Activated CD8-positive, alpha-beta memory T cell treated with anti-CD3 and anti-CD28 coated beads, Interleukin-2, amount 50 U/mL, for 24 hours (primary cell): Measurements from ENCODE around the gene SGIP1.

Experiments
- DNase-seq: peaks from one replicate; pipeline ENCODE4 v3.0.0-alpha.2; 2020; ENCODE audit errors: extremely low read depth

The SGIP1 gene

GRCh38 chr1:66533804-66534740 is at the start of gene SGIP1:
Gene SGIP1 (plus strand): TSS chr1:66534153. CDS start chr1:66534359, 206 bp downstream.
- DNase-seq = no peak

GRCh38 chr1:66489151-66489550 is 44.8 kb upstream of the SGIP1 start:
- no peak for DNase-seq

GRCh38 chr1:66489972-66490601 is 43.9 kb upstream of the SGIP1 start:
- no peak for DNase-seq

GRCh38 chr1:66490816-66491215 is 43.1 kb upstream of the SGIP1 start:
- DNase-seq = no peak

GRCh38 chr1:66492424-66492823 is 41.5 kb upstream of the SGIP1 start:
- DNase-seq = no peak

- no peak for DNase-seq
Measured at GRCh38 chr1:66493731-66494130, 40.2 kb upstream of the SGIP1 start.

GRCh38 chr1:66494482-66494881 is 39.5 kb upstream of the SGIP1 start:
- no peak for DNase-seq

- DNase-seq = no peak
Measured at GRCh38 chr1:66495495-66495894, 38.5 kb upstream of the SGIP1 start.

- no peak for DNase-seq
Measured at GRCh38 chr1:66497910-66498309, 36.0 kb upstream of the SGIP1 start.

- DNase-seq = no peak
Measured at GRCh38 chr1:66500301-66500700, 33.7 kb upstream of the SGIP1 start.

- no peak for DNase-seq
Measured at GRCh38 chr1:66502086-66502485, 31.9 kb upstream of the SGIP1 start.

- DNase-seq = no peak
Measured at GRCh38 chr1:66503841-66504470, 30.0 kb upstream of the SGIP1 start.

- DNase-seq = no peak
Measured at GRCh38 chr1:66505671-66506392, 28.1 kb upstream of the SGIP1 start.

GRCh38 chr1:66506393-66506687 is 27.6 kb upstream of the SGIP1 start:
- DNase-seq = no peak

- no peak for DNase-seq
Measured at GRCh38 chr1:66506991-66507390, 27.0 kb upstream of the SGIP1 start.

GRCh38 chr1:66510407-66510806 is 23.5 kb upstream of the SGIP1 start:
- DNase-seq = no peak

- no peak for DNase-seq
Measured at GRCh38 chr1:66511118-66511517, 22.8 kb upstream of the SGIP1 start.

- DNase-seq = no peak
Measured at GRCh38 chr1:66517959-66518358, 16.0 kb upstream of the SGIP1 start.

- DNase-seq = no peak
Measured at GRCh38 chr1:66518654-66519053, 15.3 kb upstream of the SGIP1 start.

- no peak for DNase-seq
Measured at GRCh38 chr1:66519992-66520391, 14.0 kb upstream of the SGIP1 start.

GRCh38 chr1:66520655-66521054 is 13.3 kb upstream of the SGIP1 start:
- no peak for DNase-seq

GRCh38 chr1:66521721-66522365 is 12.1 kb upstream of the SGIP1 start:
- no peak for DNase-seq
